Prostate gland (tissue), 2 donors: Measurements from ENCODE around the gene PIKFYVE. TPM values are rescaled to one million over a fixed set of nuclear protein-coding genes. Genes with fewer than 3 reads are reported as not detected.
A peak's percentile ranks its signal among the peaks of the same experiment; 100 is the strongest.
"Not testable (repeated sequence)": the region's sequence is repeated elsewhere in the genome, so short reads cannot be mapped to it uniquely, and the experiment has no call there.

Experiments used
- DNase-seq: peaks from one replicate; pipeline ENCODE4 v3.0.0-alpha.2; 2019; ENCODE audit warnings: low spot score
- H3K27ac ChIP-seq, 2 donors: fragments of 200-600 bp; sonication (generic); 2 replicates each; pipeline ENCODE4 v1.5.1; 2017 to 2019
- H3K27me3 ChIP-seq: fragments of 200-600 bp; sonication (generic); replicated peaks from 2 replicates; pipeline ENCODE4 v1.5.1; 2019; ENCODE audit not compliant: insufficient read depth
- H3K36me3 ChIP-seq, 2 donors: fragments of 200-600 bp; sonication (generic); 1 replicate in 1 of 2; 2 replicates in 1 of 2; pipeline versions ENCODE4 v1.5.1 to v1.8.1; 2017 to 2019
- H3K4me1 ChIP-seq: fragments of 200-600 bp; sonication (generic); replicated peaks from 2 replicates; pipeline ENCODE4 v1.5.1; 2019
- H3K4me3 ChIP-seq, 2 donors: fragments of 200-600 bp; sonication (generic); 2 replicates each; pipeline ENCODE4 v1.5.1; 2017 to 2019
- H3K9me3 ChIP-seq: fragments of 200-600 bp; sonication (generic); 2 replicates; pipeline ENCODE4 v1.5.1; 2017
- CTCF ChIP-seq, 4 experiments: fragments of 200-600 bp in 2 of 4; fragments of 450-650 bp in 2 of 4; sonication (generic) in 2 of 4; IDR thresholded peaks; 1 replicate in 3 of 4; 2 replicates in 1 of 4; pipeline ENCODE4 v1.5.1; 2016 to 2019; ENCODE audit warnings: antibody characterized with exemption in 4 of 4, mild to moderate bottlenecking in 2 of 4, moderate library complexity in 2 of 4
- POLR2A ChIP-seq: fragments of 450-650 bp; IDR thresholded peaks from one replicate; pipeline ENCODE4 v1.6.1; 2016; ENCODE audit warnings: antibody characterized with exemption, mild to moderate bottlenecking
- POLR2AphosphoS5 ChIP-seq: sonication (generic); formaldehyde crosslinking; IDR thresholded peaks from one replicate; pipeline ENCODE4 v1.6.1; 2017; ENCODE audit warnings: antibody characterized with exemption
- WGBS: methylation state at CpG from one replicate; pipeline ENCODE4 v1.1.5; 2018; 5-methylcytosine and 5-hydroxymethylcytosine counted together
- intact Hi-C: fragments of 100-400 bp; cut with DNase I; formaldehyde crosslinking; loops from one replicate; pipeline ENCODE4 v1.14.2; 2022
- total RNA-seq, 2 donors: library from RNA; depleted of rRNA; stranded (reverse); fragments of >200 nt; gene quantifications; one replicate each; pipeline ENCODE4 v1.1.0, GENCODE V29; 2016

Gene PIKFYVE
- total RNA-seq, 2 donors from 2014 or later: 26.7 to 47.1 TPM

- Histone ChIP-seq H3K4me1 (no peaks in the 10 kb centered on the region), H3K4me3 (no peak overlapping the region), H3K36me3 (no peaks in the 10 kb centered on the region), H3K27ac (no peak overlapping the region), H3K9me3 (no peaks in the 10 kb centered on the region), H3K27me3 (no peaks in the 10 kb centered on the region)
- TF ChIP-seq CTCF (IDR thresholded peaks at IDR 0.05): no peak
- no peak for TF ChIP-seq POLR2AphosphoS5
- no peak for TF ChIP-seq POLR2A
- WGBS: 46% methylated on average over 1 of the region's 1 CpG
- intact Hi-C loops: no loop called here
- DNase-seq: no peak
Observed at GRCh38 chr2:208371634-208371935, 105.5 kb downstream of the PIKFYVE start.

- H3K27ac ChIP-seq: no peak overlapping the region
Observed at GRCh38 chr2:208373460-208374089, 107.5 kb downstream of the PIKFYVE start.

GRCh38 chr2:208375491-208376068 is 109.5 kb downstream of the PIKFYVE start:
- DNase-seq: no peak
- no peak for TF ChIP-seq POLR2A
- no peak for TF ChIP-seq CTCF (IDR thresholded peaks at IDR 0.05)
- no peak for TF ChIP-seq POLR2AphosphoS5
- intact Hi-C loops: no loop called here
- Histone ChIP-seq H3K36me3 (no peaks in the 10 kb centered on the region), H3K9me3 (no peaks in the 10 kb centered on the region), H3K4me3 (no peak overlapping the region), H3K4me1 (no peaks in the 10 kb centered on the region), H3K27ac (no peak overlapping the region), H3K27me3 (no peaks in the 10 kb centered on the region)
- WGBS: 79% methylated on average over 1 of the region's 1 CpG

More at GRCh38 chr2:208373460-208374089, 107.5 kb downstream of the PIKFYVE start:
- Histone ChIP-seq H3K9me3 (no peaks in the 10 kb centered on the region), H3K36me3 (no peaks in the 10 kb centered on the region), H3K4me3 (no peak overlapping the region), H3K27me3 (no peaks in the 10 kb centered on the region), H3K4me1 (no peaks in the 10 kb centered on the region)
- intact Hi-C loops: no loop called here
- 55% methylated on average over 2 of the region's 2 CpGs for WGBS
- DNase-seq: peak; percentile 18
- peak; percentile 61 to 68 (median 66) for TF ChIP-seq CTCF (IDR thresholded peaks at IDR 0.05)
- no peak for TF ChIP-seq POLR2A
- TF ChIP-seq POLR2AphosphoS5: no peak

DNA sequence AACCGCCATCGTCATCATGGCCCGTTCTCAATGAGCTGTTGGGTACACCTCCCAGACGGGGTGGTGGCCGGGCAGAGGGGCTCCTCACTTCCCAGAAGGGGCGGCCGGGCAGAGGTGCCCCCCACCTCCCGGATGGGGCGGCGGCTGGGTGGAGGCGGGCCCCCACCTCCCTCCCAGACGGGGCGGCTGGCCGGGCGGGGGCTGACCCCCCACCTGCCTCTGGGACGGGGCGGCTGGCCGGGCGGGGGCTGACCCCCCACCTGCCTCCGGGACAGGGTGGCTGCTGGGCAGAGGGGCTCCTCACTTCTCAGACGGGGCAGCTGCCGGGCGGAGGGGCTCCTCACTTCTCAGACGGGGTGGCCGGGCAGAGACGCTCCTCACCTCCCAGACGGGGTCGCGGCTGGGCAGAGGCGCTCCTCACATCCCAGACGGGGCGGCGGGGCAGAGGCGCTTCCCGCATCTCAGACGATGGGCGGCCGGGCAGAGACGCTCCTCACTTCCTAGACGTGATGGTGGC is 111.3 kb downstream of the PIKFYVE start:
- DNase-seq, H3K4me1 ChIP-seq, H3K9me3 ChIP-seq, intact Hi-C loops, H3K4me3 ChIP-seq, H3K27me3 ChIP-seq, H3K27ac ChIP-seq, H3K36me3 ChIP-seq: not testable (repeated sequence)
- 87% methylated on average over 19 of the region's 40 CpGs for WGBS

GRCh38 chr2:208379192-208379591 is 113.1 kb downstream of the PIKFYVE start:
- intact Hi-C loops: no loop called here
- TF ChIP-seq POLR2AphosphoS5: no peak
- no peak for TF ChIP-seq POLR2A
- no peak for TF ChIP-seq CTCF (IDR thresholded peaks at IDR 0.05)
- H3K4me3 ChIP-seq: no peak overlapping the region
- H3K36me3 ChIP-seq: no peaks in the 10 kb centered on the region
- no peaks in the 10 kb centered on the region for H3K27me3 ChIP-seq
- H3K9me3 ChIP-seq: no peaks in the 10 kb centered on the region
- 87% methylated on average over 3 of the region's 3 CpGs for WGBS
- no peak overlapping the region for H3K27ac ChIP-seq
- no peaks in the 10 kb centered on the region for H3K4me1 ChIP-seq
- DNase-seq: no peak
